Glutamatergic neuron (in vitro differentiated cells): Measurements from ENCODE around the gene CRYBG3. TPM values are rescaled to one million over a fixed set of nuclear protein-coding genes. Genes with fewer than 3 reads are reported as not detected.
A peak's percentile ranks its signal among the peaks of the same experiment; 100 is the strongest.

Experiments used
- DNase-seq: peaks from one replicate; pipeline ENCODE4 v3.0.0; 2022
- H3K27ac Mint-ChIP-seq: one replicate; pipeline ENCODE4 v1.8.0; 2020; ENCODE audit warnings: mild to moderate bottlenecking, mixed read lengths, inconsistent platforms; ENCODE audit not compliant: unreplicated experiment
- H3K27me3 Mint-ChIP-seq: one replicate; pipeline ENCODE4 v1.8.0; 2020; ENCODE audit warnings: mild to moderate bottlenecking, moderate library complexity, mixed read lengths, inconsistent platforms; ENCODE audit not compliant: unreplicated experiment
- H3K36me3 Mint-ChIP-seq: one replicate; pipeline ENCODE4 v1.8.0; 2020; ENCODE audit warnings: mild to moderate bottlenecking, mixed read lengths, inconsistent platforms; ENCODE audit not compliant: unreplicated experiment
- H3K4me1 Mint-ChIP-seq: one replicate; pipeline ENCODE4 v1.8.0; 2020; ENCODE audit warnings: mild to moderate bottlenecking, low read depth, mixed read lengths, inconsistent platforms; ENCODE audit not compliant: unreplicated experiment
- H3K4me3 Mint-ChIP-seq: one replicate; pipeline ENCODE4 v1.8.0; 2020; ENCODE audit warnings: mild to moderate bottlenecking, mixed read lengths, inconsistent platforms; ENCODE audit not compliant: unreplicated experiment
- H3K9me3 Mint-ChIP-seq: one replicate; pipeline ENCODE4 v1.8.0; 2020; ENCODE audit warnings: mild to moderate bottlenecking, moderate library complexity, mixed read lengths, inconsistent platforms; ENCODE audit not compliant: unreplicated experiment
- CTCF ChIP-seq: fragments of 200-600 bp; sonication (generic); IDR thresholded peaks from one replicate; pipeline ENCODE4 v1.5.0; 2021; ENCODE audit not compliant: partially characterized antibody, unreplicated experiment
- total RNA-seq: library from RNA; stranded (reverse); fragmentation: NEBNext Ultra II Directional; extraction: Animal tissue kit (Norgen Biotek cat#: 25700); gene quantifications from one replicate; pipeline ENCODE4 v1.2.1, GENCODE V29; 2021; ENCODE audit not compliant: unreplicated experiment

Gene CRYBG3
- total RNA-seq, 1 donor from 2014 or later: 89.5 TPM

GRCh38 chr3:97971679-97972567, 150.1 kb downstream of the CRYBG3 start, which contains the start of gene RIOX2:
Gene RIOX2, minus strand, starts transcription at chr3:97972431. Its CDS starts 4,838 bp downstream, at chr3:97967593.
- H3K27ac Mint-ChIP-seq: peak within 1 kb of the TSS; percentile 90
- H3K9me3 Mint-ChIP-seq: peaks cover 6% of the 10 kb centered on the region
- peak; percentile 63 for DNase-seq
- H3K27me3 Mint-ChIP-seq: peaks cover 4% of the 10 kb centered on the region
- no peaks in the 10 kb centered on the region for H3K36me3 Mint-ChIP-seq
- peaks cover 25% of the 10 kb centered on the region for H3K4me1 Mint-ChIP-seq
- no peak for TF ChIP-seq CTCF
- H3K4me3 Mint-ChIP-seq: peak within 1 kb of the TSS; percentile 87

GRCh38 chr3:97972976-97973375, 151.2 kb downstream of the CRYBG3 start:
- no peak for DNase-seq
- Mint-ChIP-seq H3K4me1 (peaks cover 26% of the 10 kb centered on the region), H3K27ac (peak overlapping the region; percentile 62), H3K27me3 (peaks cover 3% of the 10 kb centered on the region), H3K9me3 (peaks cover 6% of the 10 kb centered on the region), H3K4me3 (peak overlapping the region; percentile 63), H3K36me3 (no peaks in the 10 kb centered on the region)
- no peak for TF ChIP-seq CTCF

- H3K4me1 Mint-ChIP-seq: peaks cover 36% of the 10 kb centered on the region
- peaks cover 13% of the 10 kb centered on the region for H3K9me3 Mint-ChIP-seq
- H3K36me3 Mint-ChIP-seq: no peaks in the 10 kb centered on the region
- peaks cover 8% of the 10 kb centered on the region for H3K27me3 Mint-ChIP-seq
- DNase-seq: no peak
- no peak for TF ChIP-seq CTCF
- no peak overlapping the region for H3K27ac Mint-ChIP-seq
- H3K4me3 Mint-ChIP-seq: no peak overlapping the region
Measured at GRCh38 chr3:97974996-97975395, 153.2 kb downstream of the CRYBG3 start.

- Mint-ChIP-seq H3K27ac (no peak overlapping the region), H3K4me3 (no peak overlapping the region), H3K4me1 (peaks cover 36% of the 10 kb centered on the region), H3K9me3 (peaks cover 15% of the 10 kb centered on the region), H3K36me3 (no peaks in the 10 kb centered on the region), H3K27me3 (peaks cover 8% of the 10 kb centered on the region)
- peak; percentile 13 for TF ChIP-seq CTCF
- DNase-seq: no peak
Measured at GRCh38 chr3:97975466-97975865, 153.7 kb downstream of the CRYBG3 start.

- Mint-ChIP-seq H3K4me1 (peaks cover 53% of the 10 kb centered on the region), H3K4me3 (peak overlapping the region; percentile 64), H3K27ac (peak overlapping the region; percentile 92), H3K9me3 (peaks cover 9% of the 10 kb centered on the region), H3K36me3 (no peaks in the 10 kb centered on the region), H3K27me3 (peaks cover 7% of the 10 kb centered on the region)
- peak; percentile 90 for DNase-seq
- TF ChIP-seq CTCF: no peak
Measured at GRCh38 chr3:97979610-97980009, 157.8 kb downstream of the CRYBG3 start.
